ENCODE data around the gene DNASE2B. TPM values are rescaled to one million over a fixed set of nuclear protein-coding genes. Genes with fewer than 3 reads are reported as not detected.

Gene DNASE2B
- total RNA-seq, 1 donor from 2014 or later: not detected

- no peak overlapping the region for H3K27ac ChIP-seq (ENCODE audit: low read depth, low read length)
- no peaks in the 10 kb centered on the region for H3K27me3 ChIP-seq (ENCODE audit: control insufficient read depth in 3 of 3, insufficient read depth in 3 of 3, low read length in 3 of 3)
- peaks cover 0 to 5% (median 2%) of the 10 kb centered on the region in 3 donors for H3K4me1 ChIP-seq (ENCODE audit: control insufficient read depth in 3 of 3, insufficient read depth in 3 of 3, low read length in 3 of 3)
- H3K4me3 ChIP-seq (ENCODE audit: low read length in 3 of 3): no peak overlapping the region
- H3K36me3 ChIP-seq (ENCODE audit: control insufficient read depth in 3 of 3, insufficient read depth in 3 of 3, low read length in 3 of 3): no peaks in the 10 kb centered on the region
- H3K9me3 ChIP-seq (ENCODE audit: control insufficient read depth in 3 of 3, low read length in 3 of 3): no peaks in the 10 kb centered on the region
- no peak overlapping the region for H3K9ac ChIP-seq (ENCODE audit: low read depth in 1 of 3, low read length in 3 of 3)
Observed at GRCh38 chr1:84409888-84410287, 11.6 kb downstream of the DNASE2B start.

DNA sequence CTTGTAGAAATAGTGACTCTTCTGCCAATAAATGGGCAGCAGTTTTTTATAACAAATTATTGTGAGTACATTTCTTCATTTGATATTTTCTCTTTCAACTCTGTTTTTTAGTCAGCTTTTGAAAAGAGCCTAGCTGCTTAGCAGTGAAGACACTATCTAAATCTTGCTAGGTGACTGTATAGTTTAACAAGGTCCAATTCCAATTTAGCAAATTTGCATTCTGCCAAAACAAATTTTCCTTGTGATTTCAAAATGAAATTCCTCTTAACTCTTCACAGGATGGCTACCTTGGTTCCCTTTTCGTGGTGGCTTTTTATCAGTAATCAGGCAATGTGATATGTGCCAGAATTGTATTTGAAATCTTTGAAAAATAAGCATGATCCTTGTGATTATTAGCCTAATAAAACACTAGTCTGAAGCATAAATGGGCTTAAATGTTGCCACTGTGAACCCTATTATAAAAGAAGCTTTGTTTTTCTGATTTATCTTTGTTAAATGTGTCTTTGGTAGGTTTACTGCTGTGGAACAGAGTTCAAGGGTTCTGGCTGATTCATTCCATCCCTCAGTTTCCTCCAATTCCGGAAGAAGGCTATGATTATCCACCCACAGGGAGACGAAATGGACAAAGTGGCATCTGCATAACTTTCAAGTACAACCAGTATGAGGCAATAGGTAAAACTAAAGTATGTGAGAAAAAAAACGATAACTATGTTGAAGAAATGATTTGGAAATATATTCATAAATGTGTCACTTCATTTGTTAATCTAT lies 12.2 kb downstream of the DNASE2B start:
- Histone ChIP-seq H3K36me3 (ENCODE audit: control insufficient read depth in 3 of 3, insufficient read depth in 3 of 3, low read length in 3 of 3) (no peaks in the 10 kb centered on the region), H3K9ac (ENCODE audit: low read depth in 1 of 3, low read length in 3 of 3) (no peak overlapping the region), H3K27me3 (ENCODE audit: control insufficient read depth in 3 of 3, insufficient read depth in 3 of 3, low read length in 3 of 3) (no peaks in the 10 kb centered on the region), H3K4me1 (ENCODE audit: control insufficient read depth in 3 of 3, insufficient read depth in 3 of 3, low read length in 3 of 3) (peaks cover 0 to 5% (median 2%) of the 10 kb centered on the region in 3 donors), H3K27ac (ENCODE audit: low read depth, low read length) (no peak overlapping the region), H3K9me3 (ENCODE audit: control insufficient read depth in 3 of 3, low read length in 3 of 3) (no peaks in the 10 kb centered on the region), H3K4me3 (ENCODE audit: low read length in 3 of 3) (no peak overlapping the region)

DNA sequence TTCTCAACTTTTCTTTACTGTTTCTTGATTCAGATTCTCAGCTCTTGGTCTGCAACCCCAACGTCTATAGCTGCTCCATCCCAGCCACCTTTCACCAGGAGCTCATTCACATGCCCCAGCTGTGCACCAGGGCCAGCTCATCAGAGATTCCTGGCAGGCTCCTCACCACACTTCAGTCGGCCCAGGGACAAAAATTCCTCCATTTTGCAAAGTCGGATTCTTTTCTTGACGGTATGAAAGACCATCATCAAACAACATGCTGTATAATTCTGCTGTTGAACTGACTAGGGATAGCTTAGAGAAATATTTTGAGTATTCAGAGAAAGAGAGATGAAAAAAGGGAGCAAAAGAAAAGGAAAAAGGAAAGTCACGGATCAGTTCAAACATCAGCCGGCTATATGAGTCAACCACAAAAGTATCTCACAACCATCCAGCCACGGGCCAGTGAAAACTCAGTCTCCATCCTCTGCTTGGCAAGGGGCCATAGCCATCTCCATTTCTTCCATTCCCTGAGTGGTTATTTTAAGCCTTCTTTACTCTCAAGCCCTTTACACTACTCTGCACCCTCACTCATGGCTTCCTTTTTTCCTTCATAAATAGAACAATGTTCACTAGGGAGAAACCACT lies 14.1 kb downstream of the DNASE2B start:
- H3K27ac ChIP-seq (ENCODE audit: low read depth, low read length): no peak overlapping the region
- peak overlapping the region in 1 of 3 donors; percentile 28 for H3K4me3 ChIP-seq (ENCODE audit: low read length in 3 of 3)
- no peaks in the 10 kb centered on the region for H3K9me3 ChIP-seq (ENCODE audit: control insufficient read depth in 3 of 3, low read length in 3 of 3)
- no peaks in the 10 kb centered on the region for H3K27me3 ChIP-seq (ENCODE audit: control insufficient read depth in 3 of 3, insufficient read depth in 3 of 3, low read length in 3 of 3)
- H3K4me1 ChIP-seq (ENCODE audit: control insufficient read depth in 3 of 3, insufficient read depth in 3 of 3, low read length in 3 of 3): peaks cover 0 to 5% (median 2%) of the 10 kb centered on the region in 3 donors
- no peaks in the 10 kb centered on the region for H3K36me3 ChIP-seq (ENCODE audit: control insufficient read depth in 3 of 3, insufficient read depth in 3 of 3, low read length in 3 of 3)
- no peak overlapping the region for H3K9ac ChIP-seq (ENCODE audit: low read depth in 1 of 3, low read length in 3 of 3)

DNA sequence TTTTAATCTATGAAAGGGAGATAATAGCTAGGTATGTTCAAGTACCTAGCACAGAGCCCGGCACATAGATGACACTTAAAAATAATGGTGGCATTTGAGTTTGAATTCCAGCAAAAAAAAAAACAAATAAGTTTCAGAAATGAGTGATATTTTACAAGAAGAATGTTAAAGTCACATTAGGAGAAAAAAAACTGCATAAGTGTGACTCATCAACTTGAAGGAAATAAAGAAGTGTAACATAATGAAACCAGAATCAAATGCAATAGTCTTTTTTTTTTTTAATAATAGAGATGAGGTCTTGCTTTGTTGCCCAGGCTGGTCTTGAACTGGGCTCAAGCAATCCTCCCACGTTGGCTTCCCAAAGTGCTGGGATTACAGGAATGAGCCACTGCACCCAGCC lies 17.1 kb downstream of the DNASE2B start:
- no peak overlapping the region for H3K9ac ChIP-seq (ENCODE audit: low read depth in 1 of 3, low read length in 3 of 3)
- no peaks in the 10 kb centered on the region for H3K27me3 ChIP-seq (ENCODE audit: control insufficient read depth in 3 of 3, insufficient read depth in 3 of 3, low read length in 3 of 3)
- H3K4me3 ChIP-seq (ENCODE audit: low read length in 3 of 3): no peak overlapping the region
- no peaks in the 10 kb centered on the region for H3K36me3 ChIP-seq (ENCODE audit: control insufficient read depth in 3 of 3, insufficient read depth in 3 of 3, low read length in 3 of 3)
- H3K27ac ChIP-seq (ENCODE audit: low read depth, low read length): no peak overlapping the region
- no peaks in the 10 kb centered on the region for H3K9me3 ChIP-seq (ENCODE audit: control insufficient read depth in 3 of 3, low read length in 3 of 3)
- peaks cover 0 to 3% (median 0%) of the 10 kb centered on the region in 3 donors for H3K4me1 ChIP-seq (ENCODE audit: control insufficient read depth in 3 of 3, insufficient read depth in 3 of 3, low read length in 3 of 3)

DNA sequence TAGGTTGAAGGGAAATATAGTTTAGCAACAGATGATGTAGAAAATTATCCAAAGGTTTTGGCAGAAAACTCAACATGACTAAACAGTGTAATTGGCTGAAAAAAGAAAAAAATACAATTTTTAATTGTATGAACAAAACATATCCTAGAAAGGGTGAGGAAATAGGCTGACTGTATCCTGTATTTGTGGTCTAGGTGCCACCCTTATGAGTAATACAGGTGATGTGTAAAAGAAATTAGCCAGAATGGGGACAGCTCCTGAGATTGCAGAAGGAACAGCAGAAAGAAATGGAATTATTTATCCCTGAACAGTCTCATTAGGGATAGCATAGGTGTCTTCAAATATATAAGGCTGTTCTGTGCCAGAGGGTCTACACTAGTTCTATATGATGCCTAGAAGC lies 24.6 kb downstream of the DNASE2B start:
- Histone ChIP-seq H3K4me3 (ENCODE audit: low read length in 3 of 3) (no peak overlapping the region), H3K36me3 (ENCODE audit: control insufficient read depth in 3 of 3, insufficient read depth in 3 of 3, low read length in 3 of 3) (no peaks in the 10 kb centered on the region), H3K27me3 (ENCODE audit: control insufficient read depth in 3 of 3, insufficient read depth in 3 of 3, low read length in 3 of 3) (no peaks in the 10 kb centered on the region), H3K9me3 (ENCODE audit: control insufficient read depth in 3 of 3, low read length in 3 of 3) (no peaks in the 10 kb centered on the region), H3K27ac (ENCODE audit: low read depth, low read length) (no peak overlapping the region), H3K4me1 (ENCODE audit: control insufficient read depth in 3 of 3, insufficient read depth in 3 of 3, low read length in 3 of 3) (no peaks in the 10 kb centered on the region), H3K9ac (ENCODE audit: low read depth in 1 of 3, low read length in 3 of 3) (no peak overlapping the region)

GRCh38 chr1:84424513-84425149 lies 26.3 kb downstream of the DNASE2B start:
- Histone ChIP-seq H3K9me3 (ENCODE audit: control insufficient read depth in 3 of 3, low read length in 3 of 3) (peaks cover 0 to 2% (median 0%) of the 10 kb centered on the region in 3 donors), H3K4me3 (ENCODE audit: low read length in 3 of 3) (no peak overlapping the region), H3K4me1 (ENCODE audit: control insufficient read depth in 3 of 3, insufficient read depth in 3 of 3, low read length in 3 of 3) (no peaks in the 10 kb centered on the region), H3K9ac (ENCODE audit: low read depth in 1 of 3, low read length in 3 of 3) (no peak overlapping the region), H3K27me3 (ENCODE audit: control insufficient read depth in 3 of 3, insufficient read depth in 3 of 3, low read length in 3 of 3) (no peaks in the 10 kb centered on the region), H3K36me3 (ENCODE audit: control insufficient read depth in 3 of 3, insufficient read depth in 3 of 3, low read length in 3 of 3) (no peaks in the 10 kb centered on the region), H3K27ac (ENCODE audit: low read depth, low read length) (no peak overlapping the region)

- H3K4me3 ChIP-seq (ENCODE audit: low read length in 3 of 3): no peak overlapping the region
- H3K27ac ChIP-seq (ENCODE audit: low read depth, low read length): no peak overlapping the region
- no peaks in the 10 kb centered on the region for H3K4me1 ChIP-seq (ENCODE audit: control insufficient read depth in 3 of 3, insufficient read depth in 3 of 3, low read length in 3 of 3)
- H3K9ac ChIP-seq (ENCODE audit: low read depth in 1 of 3, low read length in 3 of 3): no peak overlapping the region
- H3K36me3 ChIP-seq (ENCODE audit: control insufficient read depth in 3 of 3, insufficient read depth in 3 of 3, low read length in 3 of 3): no peaks in the 10 kb centered on the region
- no peaks in the 10 kb centered on the region for H3K27me3 ChIP-seq (ENCODE audit: control insufficient read depth in 3 of 3, insufficient read depth in 3 of 3, low read length in 3 of 3)
- peaks cover 0 to 4% (median 0%) of the 10 kb centered on the region in 3 donors for H3K9me3 ChIP-seq (ENCODE audit: control insufficient read depth in 3 of 3, low read length in 3 of 3)
Observed at GRCh38 chr1:84425150-84425896, 27.0 kb downstream of the DNASE2B start.

- no peak overlapping the region for H3K9ac ChIP-seq (ENCODE audit: low read depth in 1 of 3, low read length in 3 of 3)
- no peaks in the 10 kb centered on the region for H3K27me3 ChIP-seq (ENCODE audit: control insufficient read depth in 3 of 3, insufficient read depth in 3 of 3, low read length in 3 of 3)
- no peaks in the 10 kb centered on the region for H3K4me1 ChIP-seq (ENCODE audit: control insufficient read depth in 3 of 3, insufficient read depth in 3 of 3, low read length in 3 of 3)
- H3K4me3 ChIP-seq (ENCODE audit: low read length in 3 of 3): no peak overlapping the region
- peaks cover 0 to 4% (median 0%) of the 10 kb centered on the region in 3 donors for H3K9me3 ChIP-seq (ENCODE audit: control insufficient read depth in 3 of 3, low read length in 3 of 3)
- H3K27ac ChIP-seq (ENCODE audit: low read depth, low read length): no peak overlapping the region
- H3K36me3 ChIP-seq (ENCODE audit: control insufficient read depth in 3 of 3, insufficient read depth in 3 of 3, low read length in 3 of 3): no peaks in the 10 kb centered on the region
Observed at GRCh38 chr1:84426376-84426775, 28.1 kb downstream of the DNASE2B start.

DNA sequence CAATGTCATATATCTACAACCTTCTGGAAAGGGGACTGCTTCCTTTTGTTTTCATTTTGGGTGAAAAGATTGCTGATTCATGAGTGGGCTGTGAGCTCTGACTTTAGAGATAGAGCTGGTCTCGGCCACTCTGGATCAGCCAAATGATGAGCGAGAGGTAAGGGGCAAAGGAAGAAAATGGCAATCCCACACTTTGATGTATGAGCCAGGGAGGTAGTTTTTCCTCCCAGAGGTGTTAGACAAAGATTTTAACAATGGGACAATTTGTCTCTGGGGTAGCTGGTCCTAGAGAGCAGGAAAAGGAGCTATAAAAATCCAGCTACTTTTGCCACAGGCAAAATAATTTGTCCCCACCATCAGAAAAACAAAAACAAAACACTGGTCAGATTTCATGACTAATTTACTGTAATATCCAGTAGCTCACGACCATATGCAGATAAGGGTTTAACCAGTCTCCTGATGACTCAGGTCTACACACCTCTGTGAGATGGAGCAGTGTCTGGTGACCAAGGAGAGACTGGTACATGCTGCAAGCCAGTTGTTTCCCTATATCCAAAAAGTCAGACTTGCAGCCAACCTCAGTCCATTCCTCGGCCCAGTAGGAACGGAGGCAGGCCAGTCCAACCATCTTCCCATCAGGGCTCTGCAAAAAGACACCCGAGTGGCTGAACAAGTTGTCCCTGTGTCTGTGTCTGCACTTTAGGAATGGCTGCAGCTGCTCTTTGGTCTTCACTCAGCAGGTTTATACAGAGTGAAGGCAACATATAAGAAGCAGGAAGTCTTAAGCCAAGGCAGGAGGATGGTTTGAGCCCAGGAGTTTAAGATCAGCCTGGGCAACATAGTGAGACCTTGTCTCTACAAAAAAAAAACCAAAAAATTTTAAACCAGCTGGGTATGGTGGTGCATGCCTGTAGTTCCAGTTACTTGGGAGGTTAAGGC lies 29.2 kb downstream of the DNASE2B start:
- Histone ChIP-seq H3K9ac (ENCODE audit: low read depth in 1 of 3, low read length in 3 of 3) (no peak overlapping the region), H3K4me1 (ENCODE audit: control insufficient read depth in 3 of 3, insufficient read depth in 3 of 3, low read length in 3 of 3) (no peaks in the 10 kb centered on the region), H3K4me3 (ENCODE audit: low read length in 3 of 3) (no peak overlapping the region), H3K9me3 (ENCODE audit: control insufficient read depth in 3 of 3, low read length in 3 of 3) (peaks cover 0 to 4% (median 0%) of the 10 kb centered on the region in 3 donors), H3K27me3 (ENCODE audit: control insufficient read depth in 3 of 3, insufficient read depth in 3 of 3, low read length in 3 of 3) (no peaks in the 10 kb centered on the region), H3K27ac (ENCODE audit: low read depth, low read length) (no peak overlapping the region), H3K36me3 (ENCODE audit: control insufficient read depth in 3 of 3, insufficient read depth in 3 of 3, low read length in 3 of 3) (no peaks in the 10 kb centered on the region)
